Caco-2 (cell line): ENCODE results near the gene LAMP1. TPM values are rescaled to one million over a fixed set of nuclear protein-coding genes. Genes with fewer than 3 reads are reported as not detected.

Source experiments
- BruUV-seq: library from RNA; stranded (reverse); fragments of 400-500 nt; replicated peaks from 2 replicates; lab custom pipeline; 2021; lab: Mats Ljungman, UMichigan
- CTCF ChIA-PET: fragments of 300-600 bp; sonication (Branson Sonifier 250); formaldehyde crosslinking; loops from one replicate; lab custom pipeline; 2022; ENCODE audit warnings: antibody characterized with exemption; lab: Charles Lee
- POLR2A ChIA-PET: fragments of 300-600 bp; sonication (Branson Sonifier 250); formaldehyde crosslinking; loops from one replicate; lab custom pipeline; 2022; ENCODE audit warnings: antibody characterized with exemption; lab: Charles Lee
- DNase-seq, 2 experiments: peaks; one replicate each; pipeline versions ENCODE4 v3.0.0 to v3.0.0-alpha.2; 2020 to 2022
- H3K27me3 ChIP-seq: replicated peaks from 2 replicates; pipeline ENCODE4 v1.6.0; 2011; ENCODE audit warnings: low read length; ENCODE audit not compliant: control insufficient read depth, insufficient read depth
- H3K36me3 ChIP-seq: 2 replicates; pipeline ENCODE4 v1.5.1; 2011; ENCODE audit warnings: low read length; ENCODE audit not compliant: control insufficient read depth, insufficient read depth
- H3K4me1 ChIP-seq: fragments of 250-450 bp; sonication (Bioruptor Pico); 2 replicates; pipeline ENCODE4 v1.5.1; 2020; ENCODE audit warnings: mild to moderate bottlenecking
- H3K4me3 ChIP-seq: 2 replicates; pipeline ENCODE4 v1.5.1; 2011; ENCODE audit warnings: low read depth, mild to moderate bottlenecking, control low read depth, low read length
- H3K9me3 ChIP-seq: fragments of 250-450 bp; sonication (Bioruptor Pico); 2 replicates; pipeline ENCODE4 v1.5.1; 2020; ENCODE audit warnings: mild to moderate bottlenecking, moderate library complexity
- H3K27ac Mint-ChIP-seq: one replicate; pipeline ENCODE4 v1.8.0; 2022; ENCODE audit warnings: mixed read lengths; ENCODE audit not compliant: unreplicated experiment
- H3K27me3 Mint-ChIP-seq: one replicate; pipeline ENCODE4 v1.8.0; 2022; ENCODE audit warnings: mixed read lengths; ENCODE audit not compliant: insufficient read depth, unreplicated experiment
- H3K36me3 Mint-ChIP-seq: one replicate; pipeline ENCODE4 v1.8.0; 2022; ENCODE audit warnings: mild to moderate bottlenecking, mixed read lengths; ENCODE audit not compliant: insufficient read depth, unreplicated experiment
- H3K4me1 Mint-ChIP-seq: one replicate; pipeline ENCODE4 v1.8.0; 2022; ENCODE audit warnings: low read depth, mixed read lengths; ENCODE audit not compliant: unreplicated experiment
- H3K4me3 Mint-ChIP-seq: one replicate; pipeline ENCODE4 v1.8.0; 2022; ENCODE audit warnings: mild to moderate bottlenecking, moderate library complexity, mixed read lengths; ENCODE audit not compliant: unreplicated experiment
- H3K9me3 Mint-ChIP-seq: one replicate; pipeline ENCODE4 v1.8.0; 2022; ENCODE audit warnings: mixed read lengths; ENCODE audit not compliant: unreplicated experiment
- intact Hi-C: fragments of 100-400 bp; cut with micrococcal nuclease; formaldehyde crosslinking; loops from one replicate; pipeline ENCODE4 v1.10.0; 2022; ENCODE audit not compliant: unreplicated experiment
- total RNA-seq: library from RNA; stranded (reverse); gene quantifications from 2 replicates; pipeline ENCODE4 v1.2.3, GENCODE V29; 2022
- TF ChIP-seq, protein P1 (sequence below), 2 experiments: fragments of 200-600 bp in 1 of 2; IDR thresholded peaks; 1 replicate in 1 of 2; 2 replicates in 1 of 2; pipeline versions ENCODE4 v1.5.1 to v1.8.0; 2011 to 2022; ENCODE audit warnings: antibody characterized with exemption in 1 of 2, control low read depth in 1 of 2, inconsistent platforms in 1 of 2, low read depth in 1 of 2, low read length in 1 of 2, mild to moderate bottlenecking in 1 of 2, moderate library complexity in 1 of 2; ENCODE audit not compliant: insufficient read depth in 1 of 2, severe bottlenecking in 1 of 2, unreplicated experiment in 1 of 2

LAMP1 gene
- total RNA-seq, 1 experiment from 2014 or later, result 244 TPM

DNA sequence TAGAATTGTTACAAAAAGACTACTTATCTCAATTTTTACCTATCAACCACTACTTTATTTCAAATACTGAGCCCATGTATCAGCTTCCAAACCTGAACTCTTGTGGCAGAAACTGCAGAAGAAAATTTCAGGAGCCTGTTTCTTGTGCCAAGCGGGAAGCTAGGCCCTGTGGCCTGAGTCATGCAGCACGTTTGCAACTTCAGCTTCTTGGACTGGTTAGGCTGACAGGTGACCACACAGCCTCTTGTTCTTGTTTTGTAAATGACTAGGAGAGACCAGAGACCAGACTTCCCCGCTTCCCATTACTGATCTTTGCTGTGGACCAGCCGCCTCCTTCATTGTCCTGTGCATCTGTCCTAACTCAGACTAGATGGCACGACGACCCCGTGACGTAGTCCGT lies 3.4 kb upstream of the LAMP1 start:
- H3K4me3 Mint-ChIP-seq, result no peak overlapping the region

DNA sequence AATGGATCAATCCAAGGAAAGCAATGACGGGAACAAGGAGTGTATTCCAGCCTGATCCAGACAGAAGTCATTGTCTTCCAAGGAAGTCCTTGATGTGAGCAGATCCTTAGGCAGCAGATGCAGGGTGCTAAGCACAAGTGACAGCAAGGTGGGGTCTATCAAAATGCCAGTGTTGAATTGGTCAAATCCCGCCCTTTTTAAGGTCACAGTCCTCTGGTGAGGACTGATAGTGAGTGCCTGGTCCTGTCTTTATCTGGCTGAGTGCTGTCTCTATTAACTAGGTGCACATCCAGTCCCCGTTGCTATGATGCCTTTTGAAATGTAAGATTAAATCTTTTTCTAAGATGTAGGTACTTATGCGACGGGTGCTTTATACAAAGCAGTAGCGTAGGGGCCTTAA lies 1.3 kb upstream of the LAMP1 start:
- DNase-seq, result no peak
- Histone ChIP-seq H3K4me1 (peaks cover 8% of the 10 kb centered on the region), H3K36me3 (no peaks in the 10 kb centered on the region), H3K9me3 (no peaks in the 10 kb centered on the region), H3K4me3 (no peak overlapping the region), H3K27me3 (no peaks in the 10 kb centered on the region)
- no TSS peak for BruUV-seq
- ChIA-PET CTCF (no interaction called here), POLR2A (interaction anchor here (0.6 kb wide), 1 partner anchor 67 kb away, joined by 3 read pairs; no protein-coding TSS in a partner anchor)
- intact Hi-C loops, result loop anchor here (5.0 kb wide), 1 partner anchor 67 kb away; the partner anchor contains the start of gene GRTP1
- TF ChIP-seq, protein P1, sequence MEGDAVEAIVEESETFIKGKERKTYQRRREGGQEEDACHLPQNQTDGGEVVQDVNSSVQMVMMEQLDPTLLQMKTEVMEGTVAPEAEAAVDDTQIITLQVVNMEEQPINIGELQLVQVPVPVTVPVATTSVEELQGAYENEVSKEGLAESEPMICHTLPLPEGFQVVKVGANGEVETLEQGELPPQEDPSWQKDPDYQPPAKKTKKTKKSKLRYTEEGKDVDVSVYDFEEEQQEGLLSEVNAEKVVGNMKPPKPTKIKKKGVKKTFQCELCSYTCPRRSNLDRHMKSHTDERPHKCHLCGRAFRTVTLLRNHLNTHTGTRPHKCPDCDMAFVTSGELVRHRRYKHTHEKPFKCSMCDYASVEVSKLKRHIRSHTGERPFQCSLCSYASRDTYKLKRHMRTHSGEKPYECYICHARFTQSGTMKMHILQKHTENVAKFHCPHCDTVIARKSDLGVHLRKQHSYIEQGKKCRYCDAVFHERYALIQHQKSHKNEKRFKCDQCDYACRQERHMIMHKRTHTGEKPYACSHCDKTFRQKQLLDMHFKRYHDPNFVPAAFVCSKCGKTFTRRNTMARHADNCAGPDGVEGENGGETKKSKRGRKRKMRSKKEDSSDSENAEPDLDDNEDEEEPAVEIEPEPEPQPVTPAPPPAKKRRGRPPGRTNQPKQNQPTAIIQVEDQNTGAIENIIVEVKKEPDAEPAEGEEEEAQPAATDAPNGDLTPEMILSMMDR (IDR thresholded peaks at IDR 0.05; ENCODE audit: insufficient read depth in 1 of 2, low read depth in 1 of 2, low read length in 1 of 2, severe bottlenecking in 1 of 2, unreplicated experiment in 1 of 2), result no peak
- Mint-ChIP-seq H3K27ac (no peak overlapping the region), H3K4me3 (peak overlapping the region; percentile 81), H3K27me3 (no peaks in the 10 kb centered on the region), H3K9me3 (no peaks in the 10 kb centered on the region), H3K36me3 (peaks cover 25% of the 10 kb centered on the region), H3K4me1 (peaks cover 16% of the 10 kb centered on the region)

More for the DNA sequence above, 3.4 kb upstream of the LAMP1 start:
- TF ChIP-seq, protein P1 (IDR thresholded peaks at IDR 0.05; ENCODE audit: insufficient read depth in 1 of 2, low read depth in 1 of 2, low read length in 1 of 2, severe bottlenecking in 1 of 2, unreplicated experiment in 1 of 2), result no peak
- CTCF ChIA-PET, result no interaction called here
- no TSS peak for BruUV-seq
- peaks cover 16% of the 10 kb centered on the region for H3K4me1 Mint-ChIP-seq
- peaks cover 2% of the 10 kb centered on the region for H3K27me3 Mint-ChIP-seq
- intact Hi-C loops, result no loop called here
- H3K36me3 Mint-ChIP-seq, result peaks cover 25% of the 10 kb centered on the region
- H3K27ac Mint-ChIP-seq, result no peak overlapping the region
- Histone ChIP-seq H3K4me1 (peaks cover 3% of the 10 kb centered on the region), H3K36me3 (no peaks in the 10 kb centered on the region), H3K27me3 (no peaks in the 10 kb centered on the region), H3K4me3 (no peak overlapping the region), H3K9me3 (no peaks in the 10 kb centered on the region)
- POLR2A ChIA-PET, result no interaction called here
- DNase-seq, result no peak
- H3K9me3 Mint-ChIP-seq, result no peaks in the 10 kb centered on the region

DNA sequence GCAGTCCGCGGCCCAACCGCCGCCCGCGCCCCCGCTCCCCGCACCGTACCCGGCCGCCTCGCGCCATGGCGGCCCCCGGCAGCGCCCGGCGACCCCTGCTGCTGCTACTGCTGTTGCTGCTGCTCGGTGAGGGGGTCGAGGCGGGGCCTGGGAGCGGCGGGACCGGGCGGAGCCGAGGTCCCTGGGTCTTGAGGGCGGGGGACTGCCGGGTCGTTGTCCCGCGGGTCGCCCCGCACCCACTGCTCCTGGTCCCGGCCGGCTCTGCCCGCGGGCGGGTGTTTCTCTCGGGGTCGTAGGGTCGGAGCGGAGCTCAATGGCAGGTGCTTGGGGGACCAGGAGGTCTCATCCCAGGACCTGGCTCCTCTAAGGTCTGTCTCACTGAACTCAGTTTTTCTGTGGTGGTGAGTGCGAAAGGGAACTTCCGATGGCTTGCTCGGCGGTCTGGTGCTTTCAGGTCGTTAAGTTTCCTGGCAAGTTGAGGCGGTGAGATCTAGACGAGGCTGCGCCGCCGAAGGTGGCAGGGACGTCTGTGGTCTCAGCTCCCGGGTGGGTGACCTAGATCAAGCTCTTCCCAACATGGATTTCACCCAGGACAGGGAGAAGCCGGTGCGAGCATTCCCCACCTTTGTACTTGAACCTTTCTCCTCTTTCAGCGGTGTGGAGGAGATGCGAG lies 467 bp downstream of the LAMP1 start:
- DNase-seq, result no peak
- CTCF ChIA-PET, result no interaction called here

More for the DNA sequence above, 467 bp downstream of the LAMP1 start:
- TF ChIP-seq, protein P1 (IDR thresholded peaks at IDR 0.05; ENCODE audit: insufficient read depth in 1 of 2, low read depth in 1 of 2, low read length in 1 of 2, severe bottlenecking in 1 of 2, unreplicated experiment in 1 of 2), result no peak
- intact Hi-C loops, result loop anchor here (5.0 kb wide), 1 partner anchor 65 kb away; the partner anchor contains the start of gene GRTP1
- Histone ChIP-seq H3K27me3 (no peaks in the 10 kb centered on the region), H3K4me3 (peak overlapping the region; percentile 53), H3K9me3 (no peaks in the 10 kb centered on the region), H3K36me3 (no peaks in the 10 kb centered on the region), H3K4me1 (peaks cover 8% of the 10 kb centered on the region)
- Mint-ChIP-seq H3K27ac (peak overlapping the region; percentile 77), H3K4me3 (peak overlapping the region; percentile 81), H3K36me3 (peaks cover 18% of the 10 kb centered on the region), H3K27me3 (no peaks in the 10 kb centered on the region), H3K9me3 (no peaks in the 10 kb centered on the region), H3K4me1 (peaks cover 9% of the 10 kb centered on the region)
- POLR2A ChIA-PET, result interaction anchor here (0.5 kb wide), 1 partner anchor 34 kb away, joined by 5 read pairs; no protein-coding TSS in a partner anchor
- BruUV-seq, result no TSS peak
